ENCODE measurements around the gene NEMP1. TPM values are rescaled to one million over a fixed set of nuclear protein-coding genes. Genes with fewer than 3 reads are reported as not detected.

NEMP1 gene
- total and polyA plus RNA-seq, 2 of the 8 experiments (the other 6 are each of a cell fraction or from before 2014, with no cell fraction given): 30.1 to 43.2 TPM

DNA sequence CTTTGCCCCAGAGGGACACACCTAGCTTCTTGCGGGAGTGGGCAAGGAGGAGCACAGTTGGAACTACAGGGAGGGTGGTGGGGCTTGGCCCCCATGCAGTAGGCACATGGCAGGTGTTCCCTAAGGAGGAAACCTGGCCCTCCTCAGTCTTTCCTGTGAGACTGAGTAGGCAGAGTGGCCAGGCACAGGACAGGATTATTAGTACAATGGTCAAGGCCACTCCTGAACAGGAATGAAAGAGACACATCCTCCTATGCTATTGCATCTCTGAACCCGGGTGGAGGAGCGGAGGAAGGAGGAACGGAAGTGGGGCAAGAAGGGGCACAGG lies 29.5 kb downstream of the NEMP1 start:
- H3K18ac ChIP-seq (ENCODE audit: extremely low read depth, low read length): no peak overlapping the region
- no peak overlapping the region for H4K91ac ChIP-seq (replicated peaks; ENCODE audit: insufficient read length, low read length)
- no peaks in the 10 kb centered on the region for H3K79me2 ChIP-seq (ENCODE audit: control insufficient read depth in 1 of 2, insufficient read depth in 2 of 2, low read length in 2 of 2)
- 0 out of 2 replicates have a peak overlapping the region, but pooled peaks have one; percentile 88 for H2BK15ac ChIP-seq (ENCODE audit: low read length)
- H3K4ac ChIP-seq (replicated peaks; ENCODE audit: insufficient read length, low read depth, low read length): no peak overlapping the region
- FAIRE-seq: no peak
- H3K23me2 ChIP-seq (ENCODE audit: low read depth, low read length): no peaks in the 10 kb centered on the region
- H3K36me3 ChIP-seq (ENCODE audit: control insufficient read depth in 2 of 4, insufficient read depth in 4 of 4, low read length in 3 of 4): peaks cover 0 to 1% (median 0%) of the 10 kb centered on the region in 4 experiments; a peak in 1 of 8 replicates
- no peak overlapping the region for H2BK5ac ChIP-seq (ENCODE audit: low read depth, low read length)
- no peak overlapping the region for H2BK12ac ChIP-seq (ENCODE audit: low read depth, low read length)
- H3K27ac ChIP-seq (ENCODE audit: low read depth, low read length): no peak overlapping the region
- H3K4me2 ChIP-seq (ENCODE audit: insufficient read depth in 1 of 2, low read depth in 2 of 2, low read length in 2 of 2): no peak overlapping the region
- H4K20me1 ChIP-seq (replicated peaks in 1 of 2; ENCODE audit: control insufficient read depth in 1 of 2, insufficient read depth in 2 of 2, low read length in 2 of 2): no peaks in the 10 kb centered on the region
- ChIA-PET POLR2A (ENCODE audit: partially characterized antibody) (interaction anchor here (0.9 to 3.5 kb wide), 4 partner anchors 8 to 124 kb away, joined by 3 to 11 read pairs (median 5); partner anchors contain the start of gene TAC3), CTCF (ENCODE audit: partially characterized antibody) (interaction anchor here (0.8 to 7.5 kb wide), 9 partner anchors 8 to 63 kb away, joined by 3 to 77 read pairs (median 9); no protein-coding TSS in a partner anchor)
- DNase-seq (ENCODE audit: low read depth in 1 of 2, low spot score in 2 of 2): no peak
- no peak overlapping the region for H3K14ac ChIP-seq (ENCODE audit: insufficient read length)
- H3K23ac ChIP-seq (ENCODE audit: insufficient read length): no peak overlapping the region
- no peaks in the 10 kb centered on the region for H3K9me3 ChIP-seq (ENCODE audit: insufficient read depth in 2 of 2, low read depth in 1 of 2, low read length in 1 of 2)
- WGBS, 2 experiments (ENCODE audit: extremely low coverage in 1 of 2, insufficient coverage in 1 of 2, insufficient read length in 1 of 2, insufficient replicate concordance in 2 of 2, low coverage in 1 of 2, low lambda C conversion rate in 2 of 2, missing lambda C conversion rate in 1 of 2): 83% methylated on average over 4 of the region's 4 CpGs; no CpG with 5 or more reads in 1 of the 2 experiments
- H2BK20ac ChIP-seq (ENCODE audit: low read length): no peak overlapping the region
- no peaks in the 10 kb centered on the region for H3K27me3 ChIP-seq (replicated peaks in 1 of 4; ENCODE audit: control insufficient read depth in 3 of 4, extremely low read depth in 1 of 4, insufficient read depth in 3 of 4, low read length in 3 of 4)
- no peak overlapping the region for H2BK120ac ChIP-seq (replicated peaks; ENCODE audit: low read depth, low read length)
- TF ChIP-seq PHF8 (conservative IDR thresholded peaks at IDR 0.05; ENCODE audit: low read depth, low read length) (no peak), NANOG (IDR thresholded peaks at IDR 0.05; ENCODE audit: insufficient read depth, low read depth, low read length, poor library complexity, severe bottlenecking) (no peak), SRF (IDR thresholded peaks at IDR 0.05; ENCODE audit: low read depth, low read length) (no peak)
- TF ChIP-seq, protein P1, sequence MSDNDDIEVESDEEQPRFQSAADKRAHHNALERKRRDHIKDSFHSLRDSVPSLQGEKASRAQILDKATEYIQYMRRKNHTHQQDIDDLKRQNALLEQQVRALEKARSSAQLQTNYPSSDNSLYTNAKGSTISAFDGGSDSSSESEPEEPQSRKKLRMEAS (IDR thresholded peaks at IDR 0.05): no peak
- TF ChIP-seq, protein P2, sequence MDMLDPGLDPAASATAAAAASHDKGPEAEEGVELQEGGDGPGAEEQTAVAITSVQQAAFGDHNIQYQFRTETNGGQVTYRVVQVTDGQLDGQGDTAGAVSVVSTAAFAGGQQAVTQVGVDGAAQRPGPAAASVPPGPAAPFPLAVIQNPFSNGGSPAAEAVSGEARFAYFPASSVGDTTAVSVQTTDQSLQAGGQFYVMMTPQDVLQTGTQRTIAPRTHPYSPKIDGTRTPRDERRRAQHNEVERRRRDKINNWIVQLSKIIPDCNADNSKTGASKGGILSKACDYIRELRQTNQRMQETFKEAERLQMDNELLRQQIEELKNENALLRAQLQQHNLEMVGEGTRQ (IDR thresholded peaks at IDR 0.05; ENCODE audit: low read length): no peak
- H3K4me1 ChIP-seq (replicated peaks in 1 of 4; ENCODE audit: control insufficient read depth in 3 of 4, insufficient read depth in 4 of 4, low read length in 3 of 4): no peaks in the 10 kb centered on the region
- no peak overlapping the region for H3K4me3 ChIP-seq (ENCODE audit: extremely low read depth in 1 of 4, insufficient read depth in 2 of 4, low read depth in 3 of 4, low read length in 4 of 4)
- no peak overlapping the region for H3K56ac ChIP-seq (replicated peaks; ENCODE audit: insufficient read length, low read depth, low read length)
- no peak overlapping the region for H2AFZ ChIP-seq (ENCODE audit: low read length)
- no peak overlapping the region for H2AK5ac ChIP-seq (ENCODE audit: low read depth, low read length)
- no peak overlapping the region for H4K5ac ChIP-seq (ENCODE audit: insufficient read length, low read depth, low read length)
- H3K79me1 ChIP-seq (ENCODE audit: low read depth, low read length): no peaks in the 10 kb centered on the region
- no peak overlapping the region for H3K9ac ChIP-seq (replicated peaks in 1 of 4; ENCODE audit: extremely low read depth in 1 of 4, low read depth in 3 of 4, low read length in 3 of 4)
- no peak overlapping the region for H4K8ac ChIP-seq (ENCODE audit: extremely low read depth, insufficient read depth, low read length)
